Caco-2 (cell line): Measurements from ENCODE around the gene ZNF438. TPM values are rescaled to one million over a fixed set of nuclear protein-coding genes. Genes with fewer than 3 reads are reported as not detected.
"Not testable (repeated sequence)": the region's sequence is repeated elsewhere in the genome, so short reads cannot be mapped to it uniquely, and the experiment has no call there.

Source experiments
- BruUV-seq: library from RNA; stranded (reverse); fragments of 400-500 nt; replicated peaks from 2 replicates; lab custom pipeline; 2021; lab: Mats Ljungman, UMichigan
- CTCF ChIA-PET: fragments of 300-600 bp; sonication (Branson Sonifier 250); formaldehyde crosslinking; loops from one replicate; lab custom pipeline; 2022; ENCODE audit warnings: antibody characterized with exemption; lab: Charles Lee
- POLR2A ChIA-PET: fragments of 300-600 bp; sonication (Branson Sonifier 250); formaldehyde crosslinking; loops from one replicate; lab custom pipeline; 2022; ENCODE audit warnings: antibody characterized with exemption; lab: Charles Lee
- DNase-seq, 2 experiments: peaks; one replicate each; pipeline versions ENCODE4 v3.0.0 to v3.0.0-alpha.2; 2020 to 2022
- H3K27me3 ChIP-seq: replicated peaks from 2 replicates; pipeline ENCODE4 v1.6.0; 2011; ENCODE audit warnings: low read length; ENCODE audit not compliant: control insufficient read depth, insufficient read depth
- H3K36me3 ChIP-seq: 2 replicates; pipeline ENCODE4 v1.5.1; 2011; ENCODE audit warnings: low read length; ENCODE audit not compliant: control insufficient read depth, insufficient read depth
- H3K4me1 ChIP-seq: fragments of 250-450 bp; sonication (Bioruptor Pico); 2 replicates; pipeline ENCODE4 v1.5.1; 2020; ENCODE audit warnings: mild to moderate bottlenecking
- H3K4me3 ChIP-seq: 2 replicates; pipeline ENCODE4 v1.5.1; 2011; ENCODE audit warnings: low read depth, mild to moderate bottlenecking, control low read depth, low read length
- H3K9me3 ChIP-seq: fragments of 250-450 bp; sonication (Bioruptor Pico); 2 replicates; pipeline ENCODE4 v1.5.1; 2020; ENCODE audit warnings: mild to moderate bottlenecking, moderate library complexity
- H3K27ac Mint-ChIP-seq: one replicate; pipeline ENCODE4 v1.8.0; 2022; ENCODE audit warnings: mixed read lengths; ENCODE audit not compliant: unreplicated experiment
- H3K27me3 Mint-ChIP-seq: one replicate; pipeline ENCODE4 v1.8.0; 2022; ENCODE audit warnings: mixed read lengths; ENCODE audit not compliant: insufficient read depth, unreplicated experiment
- H3K36me3 Mint-ChIP-seq: one replicate; pipeline ENCODE4 v1.8.0; 2022; ENCODE audit warnings: mild to moderate bottlenecking, mixed read lengths; ENCODE audit not compliant: insufficient read depth, unreplicated experiment
- H3K4me1 Mint-ChIP-seq: one replicate; pipeline ENCODE4 v1.8.0; 2022; ENCODE audit warnings: low read depth, mixed read lengths; ENCODE audit not compliant: unreplicated experiment
- H3K4me3 Mint-ChIP-seq: one replicate; pipeline ENCODE4 v1.8.0; 2022; ENCODE audit warnings: mild to moderate bottlenecking, moderate library complexity, mixed read lengths; ENCODE audit not compliant: unreplicated experiment
- H3K9me3 Mint-ChIP-seq: one replicate; pipeline ENCODE4 v1.8.0; 2022; ENCODE audit warnings: mixed read lengths; ENCODE audit not compliant: unreplicated experiment
- CTCF ChIP-seq, 2 experiments: fragments of 200-600 bp in 1 of 2; IDR thresholded peaks; 1 replicate in 1 of 2; 2 replicates in 1 of 2; pipeline versions ENCODE4 v1.5.1 to v1.8.0; 2011 to 2022; ENCODE audit warnings: antibody characterized with exemption in 1 of 2, control low read depth in 1 of 2, inconsistent platforms in 1 of 2, low read depth in 1 of 2, low read length in 1 of 2, mild to moderate bottlenecking in 1 of 2, moderate library complexity in 1 of 2; ENCODE audit not compliant: insufficient read depth in 1 of 2, severe bottlenecking in 1 of 2, unreplicated experiment in 1 of 2
- intact Hi-C: fragments of 100-400 bp; cut with micrococcal nuclease; formaldehyde crosslinking; loops from one replicate; pipeline ENCODE4 v1.10.0; 2022; ENCODE audit not compliant: unreplicated experiment
- total RNA-seq: library from RNA; stranded (reverse); gene quantifications from 2 replicates; pipeline ENCODE4 v1.2.3, GENCODE V29; 2022

Gene ZNF438
- total RNA-seq, 1 experiment from 2014 or later: 1.00 TPM

GRCh38 chr10:31030260-31030659, 1.4 kb downstream of the ZNF438 start:
- CTCF ChIA-PET: interaction anchor here (1.0 kb wide), 1 partner anchor 461 kb away, joined by 4 read pairs; no protein-coding TSS in a partner anchor
- TF ChIP-seq CTCF (IDR thresholded peaks at IDR 0.05; ENCODE audit: insufficient read depth in 1 of 2, low read depth in 1 of 2, low read length in 1 of 2, severe bottlenecking in 1 of 2, unreplicated experiment in 1 of 2): no peak
- H3K4me1 ChIP-seq: peaks cover 6% of the 10 kb centered on the region; the same call in 1 of the 2 replicates
- POLR2A ChIA-PET: no interaction called here
- Mint-ChIP-seq H3K27me3 (peaks cover 9% of the 10 kb centered on the region), H3K27ac (no peak overlapping the region), H3K36me3 (peaks cover 8% of the 10 kb centered on the region), H3K4me1 (no peaks in the 10 kb centered on the region), H3K9me3 (no peaks in the 10 kb centered on the region), H3K4me3 (no peak overlapping the region)
- no peak for DNase-seq
- no peak overlapping the region for H3K4me3 ChIP-seq
- no peaks in the 10 kb centered on the region for H3K27me3 ChIP-seq
- H3K36me3 ChIP-seq: no peaks in the 10 kb centered on the region
- intact Hi-C loops: loop anchor here (5.0 to 10.0 kb wide), 2 partner anchors 245 to 732 kb away; no protein-coding TSS in a partner anchor
- no peaks in the 10 kb centered on the region for H3K9me3 ChIP-seq
- no TSS peak for BruUV-seq

- H3K27ac Mint-ChIP-seq: no peak overlapping the region
- no peaks in the 10 kb centered on the region for H3K36me3 ChIP-seq
- BruUV-seq: no TSS peak
- H3K27me3 ChIP-seq: no peaks in the 10 kb centered on the region
- no peaks in the 10 kb centered on the region for H3K9me3 Mint-ChIP-seq
- no peak overlapping the region for H3K4me3 ChIP-seq
- no peaks in the 10 kb centered on the region for H3K4me1 Mint-ChIP-seq
- H3K4me1 ChIP-seq: peaks cover 6% of the 10 kb centered on the region; the same call in 1 of the 2 replicates
- ChIA-PET CTCF (no interaction called here), POLR2A (no interaction called here)
- H3K9me3 ChIP-seq: no peaks in the 10 kb centered on the region
- H3K27me3 Mint-ChIP-seq: peaks cover 12% of the 10 kb centered on the region
- TF ChIP-seq CTCF (IDR thresholded peaks at IDR 0.05; ENCODE audit: insufficient read depth in 1 of 2, low read depth in 1 of 2, low read length in 1 of 2, severe bottlenecking in 1 of 2, unreplicated experiment in 1 of 2): no peak
- no peak for DNase-seq
- intact Hi-C loops: no loop called here
- no peak overlapping the region for H3K4me3 Mint-ChIP-seq
- peaks cover 8% of the 10 kb centered on the region for H3K36me3 Mint-ChIP-seq
Observed at GRCh38 chr10:31028081-31028480, 3.6 kb downstream of the ZNF438 start.

- CTCF ChIA-PET: not testable (repeated sequence)
Observed at GRCh38 chr10:31026279-31026678, 5.4 kb downstream of the ZNF438 start.

More at GRCh38 chr10:31026279-31026678, 5.4 kb downstream of the ZNF438 start:
- intact Hi-C loops, H3K27ac Mint-ChIP-seq, H3K4me3 Mint-ChIP-seq, H3K27me3 ChIP-seq, H3K36me3 Mint-ChIP-seq, POLR2A ChIA-PET, H3K36me3 ChIP-seq, BruUV-seq, DNase-seq, H3K9me3 ChIP-seq, H3K9me3 Mint-ChIP-seq, H3K4me1 Mint-ChIP-seq, H3K4me3 ChIP-seq, H3K4me1 ChIP-seq: not testable (repeated sequence)
- H3K27me3 Mint-ChIP-seq: peaks cover 12% of the 10 kb centered on the region
